PFSK-1 (cell line): ENCODE data around the gene DCHS1.

ENCODE experiments used
- POLR2AphosphoS5 ChIP-seq: IDR thresholded peaks from 2 replicates; pipeline ENCODE4 v1.6.1; 2012; ENCODE audit warnings: low read depth, mild to moderate bottlenecking, control low read depth, low read length, moderate library complexity
- SIN3A ChIP-seq: IDR thresholded peaks from 2 replicates; pipeline ENCODE4 v1.6.1; 2012; ENCODE audit warnings: mild to moderate bottlenecking, low read length, moderate library complexity, borderline replicate concordance; ENCODE audit not compliant: insufficient read depth
- TAF1 ChIP-seq: IDR thresholded peaks from 2 replicates; pipeline ENCODE4 v1.6.1; 2012; ENCODE audit warnings: low read length, control low read depth, borderline replicate concordance; ENCODE audit not compliant: insufficient read depth
- TF ChIP-seq, protein P1 (sequence below), 2 experiments: IDR thresholded peaks; 2 replicates each; pipeline versions ENCODE4 v1.6.1 to v1.8.0; 2011 to 2012; ENCODE audit warnings: low read depth in 2 of 2, low read length in 2 of 2, control low read depth in 1 of 2, inconsistent platforms in 1 of 2, mild to moderate bottlenecking in 1 of 2, moderate library complexity in 1 of 2; ENCODE audit not compliant: insufficient read depth in 1 of 2

DNA sequence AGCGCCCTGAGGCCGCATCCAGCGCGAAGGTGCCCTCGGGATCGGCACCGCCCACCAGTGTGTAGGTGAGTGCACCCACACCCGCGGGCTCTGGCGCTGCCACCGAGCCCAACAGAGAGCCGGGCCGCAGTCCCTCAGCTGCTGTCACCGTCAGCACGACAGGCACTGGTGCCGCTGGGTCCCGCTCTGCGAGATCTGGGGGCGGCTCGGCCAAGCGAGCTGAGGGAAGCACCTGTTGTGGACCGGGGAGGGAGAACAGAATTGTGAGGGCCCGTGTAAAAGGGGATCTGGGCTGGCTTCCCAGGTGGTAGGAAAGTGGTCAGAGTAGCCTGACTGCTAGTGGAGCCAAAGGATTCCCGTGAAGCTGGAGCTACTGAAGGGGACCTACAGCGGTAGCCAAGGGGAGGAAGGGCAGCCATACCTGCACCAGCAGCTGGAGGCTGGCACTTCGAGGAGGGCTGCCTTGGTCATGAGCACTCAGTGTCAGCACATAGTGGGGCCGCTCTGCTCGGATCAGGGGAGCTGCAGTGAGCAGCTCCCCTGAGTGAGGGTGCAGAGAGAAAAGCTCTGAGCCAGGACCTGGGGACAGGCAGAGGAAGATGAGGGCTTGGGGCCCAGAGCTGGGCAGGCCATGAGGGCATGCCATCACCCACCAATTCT, 24.8 kb downstream of the DCHS1 start:
- TF ChIP-seq, protein P1, sequence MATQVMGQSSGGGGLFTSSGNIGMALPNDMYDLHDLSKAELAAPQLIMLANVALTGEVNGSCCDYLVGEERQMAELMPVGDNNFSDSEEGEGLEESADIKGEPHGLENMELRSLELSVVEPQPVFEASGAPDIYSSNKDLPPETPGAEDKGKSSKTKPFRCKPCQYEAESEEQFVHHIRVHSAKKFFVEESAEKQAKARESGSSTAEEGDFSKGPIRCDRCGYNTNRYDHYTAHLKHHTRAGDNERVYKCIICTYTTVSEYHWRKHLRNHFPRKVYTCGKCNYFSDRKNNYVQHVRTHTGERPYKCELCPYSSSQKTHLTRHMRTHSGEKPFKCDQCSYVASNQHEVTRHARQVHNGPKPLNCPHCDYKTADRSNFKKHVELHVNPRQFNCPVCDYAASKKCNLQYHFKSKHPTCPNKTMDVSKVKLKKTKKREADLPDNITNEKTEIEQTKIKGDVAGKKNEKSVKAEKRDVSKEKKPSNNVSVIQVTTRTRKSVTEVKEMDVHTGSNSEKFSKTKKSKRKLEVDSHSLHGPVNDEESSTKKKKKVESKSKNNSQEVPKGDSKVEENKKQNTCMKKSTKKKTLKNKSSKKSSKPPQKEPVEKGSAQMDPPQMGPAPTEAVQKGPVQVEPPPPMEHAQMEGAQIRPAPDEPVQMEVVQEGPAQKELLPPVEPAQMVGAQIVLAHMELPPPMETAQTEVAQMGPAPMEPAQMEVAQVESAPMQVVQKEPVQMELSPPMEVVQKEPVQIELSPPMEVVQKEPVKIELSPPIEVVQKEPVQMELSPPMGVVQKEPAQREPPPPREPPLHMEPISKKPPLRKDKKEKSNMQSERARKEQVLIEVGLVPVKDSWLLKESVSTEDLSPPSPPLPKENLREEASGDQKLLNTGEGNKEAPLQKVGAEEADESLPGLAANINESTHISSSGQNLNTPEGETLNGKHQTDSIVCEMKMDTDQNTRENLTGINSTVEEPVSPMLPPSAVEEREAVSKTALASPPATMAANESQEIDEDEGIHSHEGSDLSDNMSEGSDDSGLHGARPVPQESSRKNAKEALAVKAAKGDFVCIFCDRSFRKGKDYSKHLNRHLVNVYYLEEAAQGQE (IDR thresholded peaks at IDR 0.05; ENCODE audit: insufficient read depth in 1 of 2, low read depth in 2 of 2, low read length in 2 of 2) = no peak
- TF ChIP-seq POLR2AphosphoS5 (no peak), TAF1 (no peak), SIN3A (no peak)
